NT2/D1 (cell line): ENCODE data around the gene ZNF665.

ENCODE experiments used
- SUZ12 ChIP-seq: IDR thresholded peaks from 2 replicates; pipeline ENCODE4 v1.6.1; 2011; ENCODE audit not compliant: insufficient read length, insufficient read depth; ENCODE audit errors: extremely low read depth
- ZNF274 ChIP-seq: IDR thresholded peaks from 2 replicates; pipeline ENCODE4 v1.6.1; 2011; ENCODE audit warnings: mild to moderate bottlenecking, low read depth, low read length

DNA sequence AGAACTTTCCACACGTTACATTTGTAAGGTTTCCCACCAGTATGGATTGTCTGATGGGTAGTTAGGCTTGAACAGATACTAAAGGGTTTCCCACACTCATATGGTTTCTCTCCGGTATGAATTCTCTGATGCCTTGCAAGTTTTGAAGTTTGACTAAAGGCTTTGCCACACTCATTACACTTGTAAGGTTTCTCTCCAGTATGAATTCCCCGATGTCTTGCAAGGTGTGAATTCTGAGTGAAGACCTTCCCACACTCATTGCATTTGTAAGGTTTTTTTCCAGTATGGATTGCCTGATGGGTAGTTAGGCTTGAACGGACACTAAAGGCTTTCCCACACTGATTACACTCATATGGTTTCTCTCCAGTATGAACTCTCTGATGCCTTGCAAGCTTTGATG, 52.8 kb downstream of the ZNF665 start:
- no peak for TF ChIP-seq SUZ12
- TF ChIP-seq ZNF274 = no peak
